HEK293 (cell line): ENCODE data around the gene FUCA1.
"Not testable (repeated sequence)": the region's sequence is repeated elsewhere in the genome, so short reads cannot be mapped to it uniquely, and the experiment has no call there.

Experiments
- CTCF ChIA-PET: fragments of 350-600 bp; formaldehyde crosslinking; extraction: SDS; loops from one replicate; lab custom pipeline; 2021; ENCODE audit warnings: antibody characterized with exemption; lab: Yijun Ruan, JAX
- POLR2A ChIA-PET: fragments of 300-600 bp; formaldehyde crosslinking; extraction: SDS; loops from one replicate; lab custom pipeline; 2020; ENCODE audit warnings: antibody characterized with exemption, inconsistent platforms; lab: Yijun Ruan, JAX
- H3K27ac ChIP-seq: fragments of 200-500 bp; sonication (Bioruptor generic); 2 replicates; pipeline ENCODE4 v1.5.1; 2014; ENCODE audit warnings: low read depth, low read length, control low read depth, inconsistent platforms; ENCODE audit errors: extremely low read depth
- H3K36me3 ChIP-seq, 2 experiments: fragments of 200-500 bp in 1 of 2; sonication (Bioruptor generic) in 1 of 2; 1 replicate in 1 of 2; 2 replicates in 1 of 2; pipeline ENCODE4 v1.5.1; 2014 to 2017; ENCODE audit warnings: inconsistent platforms in 2 of 2, low read length in 2 of 2; ENCODE audit not compliant: control insufficient read depth in 2 of 2, insufficient read depth in 1 of 2
- H3K4me1 ChIP-seq: fragments of 200-500 bp; sonication (Bioruptor generic); 2 replicates; pipeline ENCODE4 v1.5.1; 2014; ENCODE audit warnings: mild to moderate bottlenecking, low read length, inconsistent platforms; ENCODE audit not compliant: control insufficient read depth, insufficient read depth
- H3K4me3 ChIP-seq: 2 replicates; pipeline ENCODE4 v1.5.1; 2011; ENCODE audit warnings: low read depth, mild to moderate bottlenecking, control low read depth, low read length, moderate library complexity
- H3K9me3 ChIP-seq: fragments of 200-500 bp; sonication (Bioruptor generic); 2 replicates; pipeline ENCODE4 v1.5.1; 2014; ENCODE audit warnings: low read depth, low read length, inconsistent platforms; ENCODE audit not compliant: control insufficient read depth, insufficient read depth
- BCL11A ChIP-seq: fragments of 450-650 bp; formaldehyde crosslinking; IDR thresholded peaks from 2 replicates; pipeline ENCODE4 v1.5.1; 2016; ENCODE audit warnings: low read depth, missing biosample characterization, missing genetic modification characterization
- MEIS1 ChIP-seq: sonication (generic); formaldehyde crosslinking; IDR thresholded peaks from 2 replicates; pipeline ENCODE4 v1.8.1; 2022; ENCODE audit warnings: missing genetic modification reagents, mild to moderate bottlenecking, borderline replicate concordance
- OSR2 ChIP-seq: fragments of 450-650 bp; formaldehyde crosslinking; IDR thresholded peaks from 2 replicates; pipeline ENCODE4 v1.5.1; 2016; ENCODE audit warnings: missing biosample characterization, missing genetic modification characterization
- REPIN1 ChIP-seq: fragments of 450-650 bp; formaldehyde crosslinking; IDR thresholded peaks from 2 replicates; pipeline ENCODE4 v1.5.1; 2017; ENCODE audit warnings: missing biosample characterization, missing genetic modification characterization, low read depth
- SP2 ChIP-seq: fragments of 450-650 bp; formaldehyde crosslinking; IDR thresholded peaks from 2 replicates; pipeline ENCODE4 v1.5.1; 2016; ENCODE audit warnings: missing biosample characterization, missing genetic modification characterization
- ZFP3 ChIP-seq: fragments of 450-650 bp; formaldehyde crosslinking; IDR thresholded peaks from 2 replicates; pipeline ENCODE4 v1.5.1; 2016; ENCODE audit warnings: low read depth, missing biosample characterization, missing genetic modification characterization
- ZFP69B ChIP-seq: fragments of 450-650 bp; formaldehyde crosslinking; IDR thresholded peaks from 2 replicates; pipeline ENCODE4 v1.5.1; 2016; ENCODE audit warnings: missing biosample characterization, missing genetic modification characterization
- ZNF10 ChIP-seq: fragments of 450-650 bp; formaldehyde crosslinking; IDR thresholded peaks from 2 replicates; pipeline ENCODE4 v1.5.1; 2017; ENCODE audit warnings: missing biosample characterization, missing genetic modification characterization
- ZNF169 ChIP-seq: fragments of 450-650 bp; formaldehyde crosslinking; IDR thresholded peaks from 2 replicates; pipeline ENCODE4 v1.5.1; 2016; ENCODE audit warnings: missing biosample characterization, missing genetic modification characterization
- ZNF211 ChIP-seq: fragments of 450-650 bp; formaldehyde crosslinking; IDR thresholded peaks from 2 replicates; pipeline ENCODE4 v1.5.1; 2016; ENCODE audit warnings: low read depth, missing biosample characterization, missing genetic modification characterization
- ZNF248 ChIP-seq: fragments of 450-650 bp; formaldehyde crosslinking; IDR thresholded peaks from 2 replicates; pipeline ENCODE4 v1.5.1; 2017; ENCODE audit warnings: missing biosample characterization, missing genetic modification characterization
- ZNF274 ChIP-seq, 2 experiments: fragments of 200-500 bp in 1 of 2; fragments of 450-650 bp in 1 of 2; sonication (Bioruptor generic) in 1 of 2; formaldehyde crosslinking in 1 of 2; IDR thresholded peaks; 2 replicates each; pipeline versions ENCODE4 v1.5.1 to v1.6.1; 2014 to 2016; ENCODE audit warnings: borderline replicate concordance in 1 of 2, inconsistent platforms in 1 of 2, low read length in 1 of 2, missing biosample characterization in 1 of 2, missing genetic modification characterization in 1 of 2
- ZNF350 ChIP-seq: fragments of 450-650 bp; formaldehyde crosslinking; IDR thresholded peaks from 2 replicates; pipeline ENCODE4 v1.5.0; 2017; ENCODE audit warnings: missing biosample characterization, mild to moderate bottlenecking, missing genetic modification characterization
- ZNF366 ChIP-seq: fragments of 450-650 bp; formaldehyde crosslinking; conservative IDR thresholded peaks from 2 replicates; pipeline ENCODE4 v1.5.1; 2016; ENCODE audit warnings: missing biosample characterization, missing genetic modification characterization
- ZNF624 ChIP-seq: fragments of 450-650 bp; formaldehyde crosslinking; IDR thresholded peaks from 2 replicates; pipeline ENCODE4 v1.5.1; 2017; ENCODE audit warnings: missing biosample characterization, missing genetic modification characterization
- ZNF701 ChIP-seq: fragments of 450-650 bp; formaldehyde crosslinking; IDR thresholded peaks from 2 replicates; pipeline ENCODE4 v1.5.1; 2016; ENCODE audit warnings: missing biosample characterization, missing genetic modification characterization
- ZNF843 ChIP-seq: fragments of 450-650 bp; formaldehyde crosslinking; IDR thresholded peaks from 2 replicates; pipeline ENCODE4 v1.5.1; 2016; ENCODE audit warnings: missing biosample characterization, missing genetic modification characterization
- TF ChIP-seq, protein P1 (sequence below): fragments of 450-650 bp; formaldehyde crosslinking; IDR thresholded peaks from 2 replicates; pipeline ENCODE4 v1.5.1; 2016; ENCODE audit warnings: missing biosample characterization, missing genetic modification characterization
- TF ChIP-seq, protein P2 (sequence below): sonication (generic); formaldehyde crosslinking; IDR thresholded peaks from 2 replicates; pipeline ENCODE4 v1.8.1; 2022; ENCODE audit warnings: mild to moderate bottlenecking, moderate library complexity, missing genetic modification reagents
- TF ChIP-seq, protein P3 (sequence below): fragments of 450-650 bp; IDR thresholded peaks from 2 replicates; pipeline ENCODE4 v1.5.1; 2018; ENCODE audit warnings: missing biosample characterization, mild to moderate bottlenecking, missing genetic modification characterization
- TF ChIP-seq, protein P4 (sequence below): fragments of 450-650 bp; formaldehyde crosslinking; IDR thresholded peaks from 2 replicates; pipeline ENCODE4 v1.5.1; 2016; ENCODE audit warnings: missing biosample characterization, missing genetic modification characterization
- TF ChIP-seq, protein P5 (sequence below): fragments of 450-650 bp; formaldehyde crosslinking; IDR thresholded peaks from 2 replicates; pipeline ENCODE4 v1.5.1; 2016; ENCODE audit warnings: missing biosample characterization, missing genetic modification characterization, low read depth

Gene FUCA1

DNA sequence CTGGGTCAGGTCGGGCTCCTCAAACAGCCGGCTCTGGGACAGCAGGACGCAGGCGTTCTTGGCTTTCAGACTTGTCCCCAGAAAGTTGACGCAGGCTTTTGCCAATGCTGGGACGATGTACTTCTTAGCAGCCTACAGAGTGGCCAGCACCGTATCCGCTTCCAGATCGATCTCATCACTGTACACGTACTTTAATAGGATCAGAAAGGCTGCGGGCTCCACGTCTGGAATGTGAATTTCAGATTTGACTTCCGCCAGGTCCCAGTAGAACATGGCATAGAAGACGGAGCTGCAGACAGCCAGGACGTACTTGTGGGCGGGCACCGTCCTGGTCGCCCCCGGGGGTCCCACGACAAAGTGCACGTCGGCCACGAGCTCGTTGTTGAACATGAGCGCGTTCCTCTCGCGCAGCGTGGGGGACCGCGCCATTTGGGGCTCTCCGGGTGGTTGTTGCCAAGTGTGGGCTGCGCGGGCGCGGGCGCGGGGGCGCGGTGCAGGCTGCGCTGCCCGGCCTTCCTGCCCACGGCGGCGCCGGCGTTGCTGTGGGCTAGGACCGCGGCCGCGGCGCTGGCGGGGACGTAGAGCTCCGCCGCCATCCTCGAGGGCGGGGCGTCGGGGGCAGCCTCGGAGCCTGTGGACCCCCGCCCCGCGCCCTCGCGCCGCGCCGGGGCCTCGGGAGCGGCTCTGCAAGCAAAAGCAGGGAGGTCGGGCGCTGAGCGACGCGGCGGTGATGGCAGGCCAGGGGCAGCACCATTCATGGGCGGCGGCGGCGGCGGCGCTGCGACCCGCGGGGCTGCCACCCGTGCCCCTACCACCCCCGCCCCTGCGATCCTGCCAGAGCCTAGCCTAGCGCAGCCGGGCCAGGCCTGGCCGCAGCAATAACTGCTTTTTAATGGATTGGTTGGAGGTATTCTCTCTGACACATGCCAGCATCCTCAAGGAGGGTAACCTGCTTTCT, 34.5 kb upstream of the FUCA1 start:
- no peak overlapping the region for H3K27ac ChIP-seq
- no peaks in the 10 kb centered on the region for H3K36me3 ChIP-seq
- ChIA-PET POLR2A (no interaction called here), CTCF (interaction anchor here (0.7 kb wide), 1 partner anchor 46 kb away, joined by 3 read pairs; no protein-coding TSS in a partner anchor)
- no peaks in the 10 kb centered on the region for H3K4me1 ChIP-seq
- no peak overlapping the region for H3K4me3 ChIP-seq
- no peaks in the 10 kb centered on the region for H3K9me3 ChIP-seq
- TF ChIP-seq, protein P1, sequence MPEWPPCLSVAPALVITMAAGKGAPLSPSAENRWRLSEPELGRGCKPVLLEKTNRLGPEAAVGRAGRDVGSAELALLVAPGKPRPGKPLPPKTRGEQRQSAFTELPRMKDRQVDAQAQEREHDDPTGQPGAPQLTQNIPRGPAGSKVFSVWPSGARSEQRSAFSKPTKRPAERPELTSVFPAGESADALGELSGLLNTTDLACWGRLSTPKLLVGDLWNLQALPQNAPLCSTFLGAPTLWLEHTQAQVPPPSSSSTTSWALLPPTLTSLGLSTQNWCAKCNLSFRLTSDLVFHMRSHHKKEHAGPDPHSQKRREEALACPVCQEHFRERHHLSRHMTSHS = no peak
- TF ChIP-seq MEIS1 (CRISPR knock-in tag) (no peak), ZNF211 (tag by site-specific recombination) (no peak), REPIN1 (tag by site-specific recombination) (no peak), ZNF10 (no peak)
- TF ChIP-seq, protein P2, sequence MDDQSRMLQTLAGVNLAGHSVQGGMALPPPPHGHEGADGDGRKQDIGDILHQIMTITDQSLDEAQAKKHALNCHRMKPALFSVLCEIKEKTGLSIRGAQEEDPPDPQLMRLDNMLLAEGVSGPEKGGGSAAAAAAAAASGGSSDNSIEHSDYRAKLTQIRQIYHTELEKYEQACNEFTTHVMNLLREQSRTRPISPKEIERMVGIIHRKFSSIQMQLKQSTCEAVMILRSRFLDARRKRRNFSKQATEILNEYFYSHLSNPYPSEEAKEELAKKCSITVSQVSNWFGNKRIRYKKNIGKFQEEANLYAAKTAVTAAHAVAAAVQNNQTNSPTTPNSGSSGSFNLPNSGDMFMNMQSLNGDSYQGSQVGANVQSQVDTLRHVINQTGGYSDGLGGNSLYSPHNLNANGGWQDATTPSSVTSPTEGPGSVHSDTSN = no peak
- TF ChIP-seq, protein P3, sequence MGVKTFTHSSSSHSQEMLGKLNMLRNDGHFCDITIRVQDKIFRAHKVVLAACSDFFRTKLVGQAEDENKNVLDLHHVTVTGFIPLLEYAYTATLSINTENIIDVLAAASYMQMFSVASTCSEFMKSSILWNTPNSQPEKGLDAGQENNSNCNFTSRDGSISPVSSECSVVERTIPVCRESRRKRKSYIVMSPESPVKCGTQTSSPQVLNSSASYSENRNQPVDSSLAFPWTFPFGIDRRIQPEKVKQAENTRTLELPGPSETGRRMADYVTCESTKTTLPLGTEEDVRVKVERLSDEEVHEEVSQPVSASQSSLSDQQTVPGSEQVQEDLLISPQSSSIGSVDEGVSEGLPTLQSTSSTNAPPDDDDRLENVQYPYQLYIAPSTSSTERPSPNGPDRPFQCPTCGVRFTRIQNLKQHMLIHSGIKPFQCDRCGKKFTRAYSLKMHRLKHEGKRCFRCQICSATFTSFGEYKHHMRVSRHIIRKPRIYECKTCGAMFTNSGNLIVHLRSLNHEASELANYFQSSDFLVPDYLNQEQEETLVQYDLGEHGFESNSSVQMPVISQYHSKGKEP (tag by site-specific recombination) = no peak
- TF ChIP-seq, protein P4, sequence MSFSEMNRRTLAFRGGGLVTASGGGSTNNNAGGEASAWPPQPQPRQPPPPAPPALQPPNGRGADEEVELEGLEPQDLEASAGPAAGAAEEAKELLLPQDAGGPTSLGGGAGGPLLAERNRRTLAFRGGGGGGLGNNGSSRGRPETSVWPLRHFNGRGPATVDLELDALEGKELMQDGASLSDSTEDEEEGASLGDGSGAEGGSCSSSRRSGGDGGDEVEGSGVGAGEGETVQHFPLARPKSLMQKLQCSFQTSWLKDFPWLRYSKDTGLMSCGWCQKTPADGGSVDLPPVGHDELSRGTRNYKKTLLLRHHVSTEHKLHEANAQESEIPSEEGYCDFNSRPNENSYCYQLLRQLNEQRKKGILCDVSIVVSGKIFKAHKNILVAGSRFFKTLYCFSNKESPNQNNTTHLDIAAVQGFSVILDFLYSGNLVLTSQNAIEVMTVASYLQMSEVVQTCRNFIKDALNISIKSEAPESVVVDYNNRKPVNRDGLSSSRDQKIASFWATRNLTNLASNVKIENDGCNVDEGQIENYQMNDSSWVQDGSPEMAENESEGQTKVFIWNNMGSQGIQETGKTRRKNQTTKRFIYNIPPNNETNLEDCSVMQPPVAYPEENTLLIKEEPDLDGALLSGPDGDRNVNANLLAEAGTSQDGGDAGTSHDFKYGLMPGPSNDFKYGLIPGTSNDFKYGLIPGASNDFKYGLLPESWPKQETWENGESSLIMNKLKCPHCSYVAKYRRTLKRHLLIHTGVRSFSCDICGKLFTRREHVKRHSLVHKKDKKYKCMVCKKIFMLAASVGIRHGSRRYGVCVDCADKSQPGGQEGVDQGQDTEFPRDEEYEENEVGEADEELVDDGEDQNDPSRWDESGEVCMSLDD (tag by site-specific recombination) = no peak

DNA sequence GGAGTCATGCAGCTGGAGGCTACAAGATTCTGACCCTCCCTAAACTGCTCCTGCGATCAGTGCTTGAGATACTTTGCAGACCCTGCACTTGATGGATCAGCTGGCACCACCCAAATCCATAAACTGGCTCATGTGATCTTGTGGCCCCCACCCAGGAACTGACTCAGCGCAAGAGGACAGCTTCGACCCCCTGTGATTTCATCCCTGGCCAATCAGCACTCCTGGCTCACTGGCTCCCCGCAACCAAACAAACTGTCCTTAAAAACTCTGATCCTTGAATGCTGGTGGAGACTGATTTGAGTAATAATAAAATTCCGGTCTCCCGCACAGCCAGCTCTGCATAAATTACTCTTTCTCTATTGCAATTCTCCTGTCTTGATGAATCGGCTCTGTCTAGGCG, 31.9 kb upstream of the FUCA1 start:
- CTCF ChIA-PET = interaction anchor here (0.6 to 1.6 kb wide), 2 partner anchors 17 to 234 kb away, joined by 3 to 5 read pairs; no protein-coding TSS in a partner anchor
- not testable (repeated sequence) for H3K4me3 ChIP-seq, H3K27ac ChIP-seq, H3K36me3 ChIP-seq, H3K9me3 ChIP-seq, H3K4me1 ChIP-seq
- POLR2A ChIA-PET = interaction anchor here (0.6 to 0.7 kb wide), 3 partner anchors 48 to 369 kb away, joined by 4 to 6 read pairs (median 4); partner anchors contain the start of gene E2F2

DNA sequence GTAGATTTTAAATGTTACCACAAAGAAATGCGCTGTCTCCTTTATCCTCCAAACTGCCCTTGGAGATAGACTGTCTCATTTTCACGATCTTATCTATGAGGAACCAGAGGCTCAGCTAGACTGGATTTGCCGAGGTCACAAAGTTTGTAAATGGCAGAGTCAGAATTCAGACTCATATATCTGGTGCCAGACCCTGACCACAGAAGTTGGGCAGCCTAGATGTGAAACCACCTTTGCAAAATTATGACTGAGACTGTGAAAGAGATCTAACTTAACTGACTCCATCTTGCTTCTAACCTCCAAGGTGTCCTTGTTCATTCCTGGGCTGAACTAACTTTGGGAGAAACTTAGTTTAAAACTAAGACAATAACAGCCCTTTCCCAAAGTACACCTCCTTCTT, 31.0 kb upstream of the FUCA1 start:
- no peaks in the 10 kb centered on the region for H3K4me1 ChIP-seq
- ChIA-PET CTCF (interaction anchor here (1.6 kb wide), 1 partner anchor 18 kb away, joined by 5 read pairs; no protein-coding TSS in a partner anchor), POLR2A (no interaction called here)
- no peak overlapping the region for H3K4me3 ChIP-seq
- no peaks in the 10 kb centered on the region for H3K9me3 ChIP-seq
- H3K36me3 ChIP-seq = no peaks in the 10 kb centered on the region
- no peak overlapping the region for H3K27ac ChIP-seq
- TF ChIP-seq ZNF248 (tag by site-specific recombination) (no peak), BCL11A (tag by site-specific recombination) (no peak), ZNF366 (tag by site-specific recombination) (no peak), ZNF701 (tag by site-specific recombination) (no peak), SP2 (tag by site-specific recombination) (no peak), ZNF843 (tag by site-specific recombination) (no peak), ZFP3 (tag by site-specific recombination) (no peak), ZFP69B (tag by site-specific recombination) (no peak), ZNF624 (tag by site-specific recombination) (no peak), ZNF274 (IDR thresholded peaks at IDR 0.05; ENCODE audit: low read length) (no peak), ZNF274 (tag by site-specific recombination; IDR thresholded peaks at IDR 0.05; ENCODE audit: borderline replicate concordance) (no peak), OSR2 (no peak), ZNF169 (tag by site-specific recombination) (no peak), ZNF350 (tag by site-specific recombination) (no peak)
- TF ChIP-seq, protein P5, sequence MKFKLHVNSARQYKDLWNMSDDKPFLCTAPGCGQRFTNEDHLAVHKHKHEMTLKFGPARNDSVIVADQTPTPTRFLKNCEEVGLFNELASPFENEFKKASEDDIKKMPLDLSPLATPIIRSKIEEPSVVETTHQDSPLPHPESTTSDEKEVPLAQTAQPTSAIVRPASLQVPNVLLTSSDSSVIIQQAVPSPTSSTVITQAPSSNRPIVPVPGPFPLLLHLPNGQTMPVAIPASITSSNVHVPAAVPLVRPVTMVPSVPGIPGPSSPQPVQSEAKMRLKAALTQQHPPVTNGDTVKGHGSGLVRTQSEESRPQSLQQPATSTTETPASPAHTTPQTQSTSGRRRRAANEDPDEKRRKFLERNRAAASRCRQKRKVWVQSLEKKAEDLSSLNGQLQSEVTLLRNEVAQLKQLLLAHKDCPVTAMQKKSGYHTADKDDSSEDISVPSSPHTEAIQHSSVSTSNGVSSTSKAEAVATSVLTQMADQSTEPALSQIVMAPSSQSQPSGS (tag by site-specific recombination) = no peak
